ENCODE measurements around the gene ITGBL1.

The ITGBL1 gene

GRCh38 chr13:101452519-101453485, at the start of gene ITGBL1:
Gene ITGBL1 (plus strand): TSS chr13:101452675. CDS start chr13:101452834, 159 bp downstream.
- no peak for DNase-seq

GRCh38 chr13:101406791-101407190, 45.7 kb upstream of the ITGBL1 start:
- no peak for DNase-seq

GRCh38 chr13:101408154-101408553, 44.3 kb upstream of the ITGBL1 start:
- DNase-seq, result no peak

GRCh38 chr13:101408992-101409656, 43.4 kb upstream of the ITGBL1 start:
- no peak for DNase-seq

- no peak for DNase-seq
These were observed 40.4 kb upstream of the ITGBL1 start for GRCh38 chr13:101412076-101412475.

- DNase-seq, result no peak
These were observed 36.9 kb upstream of the ITGBL1 start for GRCh38 chr13:101415358-101416174.

GRCh38 chr13:101416181-101417042, 36.1 kb upstream of the ITGBL1 start, which contains the start of gene NALCN:
Gene NALCN (minus strand): TSS chr13:101416508. CDS start chr13:101399126, 17,382 bp downstream.
- DNase-seq, result peak in 1 of 2 experiments; percentile 28

GRCh38 chr13:101417043-101417406, 35.5 kb upstream of the ITGBL1 start:
- DNase-seq, result peak in 1 of 2 experiments; percentile 5

- no peak for DNase-seq
These were observed 35.0 kb upstream of the ITGBL1 start for GRCh38 chr13:101417501-101417900.

GRCh38 chr13:101423872-101424271, 28.6 kb upstream of the ITGBL1 start:
- DNase-seq, result no peak

- DNase-seq, result no peak
These were observed 27.9 kb upstream of the ITGBL1 start for GRCh38 chr13:101424381-101425155.

- DNase-seq, result no peak
These were observed 27.4 kb upstream of the ITGBL1 start for GRCh38 chr13:101425156-101425471.

GRCh38 chr13:101425623-101426022, 26.9 kb upstream of the ITGBL1 start:
- no peak for DNase-seq

GRCh38 chr13:101429733-101430132, 22.7 kb upstream of the ITGBL1 start:
- no peak for DNase-seq

- no peak for DNase-seq
These were observed 18.6 kb upstream of the ITGBL1 start for GRCh38 chr13:101433895-101434294.

- DNase-seq, result no peak
These were observed 18.0 kb upstream of the ITGBL1 start for GRCh38 chr13:101434486-101434885.

GRCh38 chr13:101447852-101448251, 4.6 kb upstream of the ITGBL1 start:
- DNase-seq, result no peak

- no peak for DNase-seq
These were observed 2.4 kb upstream of the ITGBL1 start for GRCh38 chr13:101449790-101450748.

- DNase-seq, result no peak
These were observed 1.7 kb upstream of the ITGBL1 start for GRCh38 chr13:101450749-101451130.

GRCh38 chr13:101451641-101452040, 834 bp upstream of the ITGBL1 start:
- no peak for DNase-seq

Measured in NCI-H526 (cell line).